Dermis microvascular lymphatic vessel endothelial cell (primary cell): ENCODE measurements around the gene CLDN5. TPM values are rescaled to one million over a fixed set of nuclear protein-coding genes. Genes with fewer than 3 reads are reported as not detected.

ENCODE experiments used
- DNase-seq, 2 donors: peaks; one replicate each; pipeline versions ENCODE4 v3.0.0 to v3.0.0-alpha.2; 2010; ENCODE audit warnings: low read depth in 2 of 2
- total RNA-seq: library from RNA; depleted of rRNA; stranded (reverse); fragments of >200 nt; gene quantifications from 2 replicates; pipeline ENCODE4 v1.2.1, GENCODE V29; 2014

CLDN5 gene
- total RNA-seq, 1 donor from 2014 or later = 560 TPM

- DNase-seq = no peak
These were observed 19.1 kb downstream of the CLDN5 start for GRCh38 chr22:19504900-19505734.

- no peak for DNase-seq
These were observed 20.3 kb downstream of the CLDN5 start for GRCh38 chr22:19503869-19504268.

DNA sequence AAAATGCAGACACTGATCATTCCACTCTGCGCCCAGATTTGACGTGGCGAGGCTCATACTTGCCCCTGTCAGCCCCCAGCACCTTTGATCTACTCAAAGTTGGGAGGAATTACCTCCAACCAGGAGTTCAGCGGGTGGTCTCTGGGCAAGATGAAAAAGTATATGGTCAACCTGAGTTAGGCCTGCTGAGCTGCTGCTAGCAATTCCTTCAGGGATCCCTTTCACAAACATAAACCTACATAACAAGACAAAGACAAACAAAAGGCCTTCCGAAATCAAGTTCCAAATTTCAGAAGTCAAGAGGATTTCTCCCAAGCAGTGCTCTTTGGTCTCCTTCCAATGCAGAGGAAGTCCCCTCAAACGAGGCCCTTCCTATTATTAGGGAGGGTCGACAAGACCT, 20.8 kb downstream of the CLDN5 start:
- DNase-seq = no peak

DNA sequence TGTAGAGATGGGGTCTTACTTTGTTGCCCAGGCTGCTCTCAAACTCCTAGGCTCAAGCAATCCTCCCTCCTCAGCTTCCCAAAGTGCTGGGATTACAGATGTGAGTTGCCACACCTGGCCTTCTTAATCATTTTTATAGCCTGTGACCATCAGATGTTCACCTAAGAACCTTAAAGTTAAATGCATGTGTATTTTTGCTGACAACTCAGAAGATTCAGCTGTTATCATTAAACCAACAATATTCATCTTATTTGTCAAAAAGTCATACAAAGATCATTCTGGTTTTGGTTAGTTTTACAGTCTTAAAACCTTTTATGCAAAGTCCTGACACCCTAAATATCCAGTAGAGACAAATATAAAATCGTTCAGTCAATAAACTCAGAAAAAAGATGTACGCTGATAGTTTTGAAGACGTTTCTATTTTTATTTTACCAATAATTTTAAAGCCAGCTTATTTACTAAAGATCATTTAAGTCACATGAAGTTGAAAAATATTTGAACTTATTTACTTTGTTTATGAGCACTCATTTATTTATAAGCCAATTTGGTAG, 22.2 kb downstream of the CLDN5 start:
- DNase-seq = no peak

DNA sequence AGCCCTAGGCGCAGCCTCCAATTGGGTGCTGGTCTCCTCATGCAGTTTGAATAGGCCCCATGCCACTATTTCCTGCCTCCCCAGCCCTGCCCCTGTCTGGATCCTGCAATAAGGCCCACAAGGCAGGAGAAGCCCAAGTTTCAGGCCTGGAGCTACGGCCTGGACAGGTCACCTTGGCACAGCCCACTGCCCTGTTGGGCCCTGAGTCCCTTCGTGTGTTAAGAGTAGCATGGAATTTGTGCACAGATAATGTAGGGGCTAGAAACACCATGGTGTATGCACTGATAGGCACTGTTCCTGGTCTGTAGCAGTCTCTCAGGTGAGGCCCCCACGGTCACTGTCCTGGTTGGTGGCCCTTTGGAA, 24.3 kb downstream of the CLDN5 start:
- DNase-seq = no peak

- DNase-seq = no peak
These were observed 24.9 kb downstream of the CLDN5 start for GRCh38 chr22:19499236-19499879.

GRCh38 chr22:19498866-19499190, 25.4 kb downstream of the CLDN5 start:
- DNase-seq = no peak

DNA sequence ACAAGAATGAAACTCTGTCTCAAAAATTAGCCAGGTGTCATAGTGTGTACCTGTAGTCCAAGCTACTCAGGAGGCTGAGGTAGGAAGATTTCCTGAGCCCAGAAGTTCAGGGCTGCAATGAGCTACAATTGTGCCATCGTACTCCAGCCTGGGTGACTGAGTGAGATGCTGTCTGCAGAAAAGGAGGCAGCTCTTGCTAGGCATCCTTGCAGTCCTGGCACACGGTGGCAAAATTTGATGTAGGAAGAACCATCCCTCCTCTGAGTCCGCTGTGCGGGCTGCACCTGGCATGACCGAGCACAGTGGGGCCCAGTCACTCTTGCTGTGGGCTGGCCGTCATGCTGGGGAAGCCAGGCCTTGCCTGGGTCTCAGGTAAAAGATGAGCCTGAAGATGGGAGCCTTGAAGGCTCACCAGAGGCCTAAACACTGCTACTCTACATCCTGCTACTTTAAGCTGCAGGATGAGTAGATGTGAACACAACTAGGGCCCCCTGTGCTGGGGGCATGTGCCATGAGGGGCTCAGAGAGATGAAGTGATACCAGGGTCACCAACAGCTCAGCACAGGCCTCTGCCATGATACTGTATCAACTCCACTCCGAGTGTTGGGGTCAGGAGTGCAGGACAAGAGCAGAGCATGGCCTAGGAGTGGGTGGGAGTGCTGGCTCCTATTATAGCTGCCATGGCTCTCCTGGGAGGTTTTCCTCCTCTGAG, 25.9 kb downstream of the CLDN5 start:
- no peak for DNase-seq

GRCh38 chr22:19497245-19497644, 27.0 kb downstream of the CLDN5 start:
- peak in 1 of 2 donors; percentile 88 for DNase-seq

DNA sequence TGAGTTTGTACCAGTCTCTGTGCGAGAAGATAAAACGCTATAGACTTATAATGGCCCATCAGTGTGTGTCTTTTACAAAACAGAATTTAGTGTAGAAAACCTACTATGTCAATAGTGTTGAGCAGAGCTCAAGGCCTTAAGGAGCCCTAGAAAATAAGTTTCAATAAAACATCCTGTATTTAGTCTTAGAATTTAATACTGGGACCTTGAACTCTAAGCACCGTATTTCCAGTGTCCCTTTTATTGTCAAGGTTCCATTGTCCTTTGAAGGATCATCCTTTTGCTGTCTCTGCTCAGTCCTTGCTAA, 27.9 kb downstream of the CLDN5 start:
- DNase-seq = no peak

DNA sequence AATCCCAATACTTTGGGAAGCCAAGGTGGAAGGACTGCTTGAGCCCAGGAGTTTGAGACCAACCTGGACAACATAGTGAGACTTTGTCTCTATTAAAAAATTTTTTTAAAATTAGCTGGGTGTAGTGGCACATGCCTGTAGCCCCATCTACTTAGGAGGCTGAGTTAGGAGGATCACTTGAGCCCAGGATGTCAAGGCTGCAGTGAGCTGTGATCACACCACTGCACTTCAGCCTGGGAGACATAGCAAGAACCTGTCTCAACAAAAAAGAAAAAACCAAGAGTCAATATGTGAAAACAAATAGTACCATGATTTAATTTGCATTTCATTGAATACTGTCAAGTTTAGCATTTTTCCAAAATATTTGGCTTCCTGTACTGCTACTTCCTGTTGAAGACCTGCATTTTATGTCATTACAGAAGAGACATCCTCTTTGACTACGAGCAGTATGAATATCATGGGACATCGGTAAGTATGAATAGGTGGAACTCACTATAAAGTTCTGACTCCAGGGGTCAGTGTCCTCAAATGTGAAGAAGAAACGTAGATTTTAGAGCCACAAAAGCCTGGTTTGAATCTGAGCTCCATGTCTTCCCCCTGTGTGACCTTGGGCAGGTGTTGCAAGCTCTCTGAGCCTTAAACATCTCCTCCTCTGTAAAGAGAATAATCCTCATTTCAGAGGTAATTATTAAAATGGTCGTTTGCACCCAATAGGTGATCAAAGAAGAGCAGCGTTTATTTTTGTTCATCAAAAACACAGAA, 28.5 kb downstream of the CLDN5 start:
- DNase-seq = peak; percentile 81 to 84

GRCh38 chr22:19494676-19495173, 29.5 kb downstream of the CLDN5 start:
- DNase-seq = no peak

DNA sequence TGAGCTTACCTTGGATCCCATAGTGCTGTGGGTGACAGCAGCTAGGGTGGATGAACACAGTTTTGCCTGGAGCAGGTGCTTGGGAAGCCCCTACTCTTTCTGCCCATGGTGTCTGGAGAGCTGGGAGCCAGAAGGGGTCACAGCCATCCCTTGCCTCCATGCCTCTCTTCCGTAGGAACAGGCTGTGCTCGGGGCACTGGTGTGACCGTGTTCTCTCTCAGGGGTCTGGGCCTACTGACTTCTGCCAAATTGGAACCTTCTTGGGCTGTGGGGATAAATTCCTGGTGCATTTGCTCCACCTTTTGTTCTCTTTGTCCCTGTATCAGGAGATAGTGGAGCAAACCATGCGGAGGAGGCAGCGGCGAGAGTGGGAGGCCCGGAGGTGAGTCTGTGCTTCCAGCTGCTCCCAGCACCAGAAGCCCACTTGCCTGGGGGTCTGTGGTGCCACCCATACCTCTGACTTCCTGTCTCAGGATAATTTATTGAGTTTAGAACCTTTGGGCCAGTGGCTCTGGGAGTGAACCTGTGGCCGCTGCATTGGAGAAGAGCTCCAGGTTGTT, 30.1 kb downstream of the CLDN5 start:
- DNase-seq = no peak

DNA sequence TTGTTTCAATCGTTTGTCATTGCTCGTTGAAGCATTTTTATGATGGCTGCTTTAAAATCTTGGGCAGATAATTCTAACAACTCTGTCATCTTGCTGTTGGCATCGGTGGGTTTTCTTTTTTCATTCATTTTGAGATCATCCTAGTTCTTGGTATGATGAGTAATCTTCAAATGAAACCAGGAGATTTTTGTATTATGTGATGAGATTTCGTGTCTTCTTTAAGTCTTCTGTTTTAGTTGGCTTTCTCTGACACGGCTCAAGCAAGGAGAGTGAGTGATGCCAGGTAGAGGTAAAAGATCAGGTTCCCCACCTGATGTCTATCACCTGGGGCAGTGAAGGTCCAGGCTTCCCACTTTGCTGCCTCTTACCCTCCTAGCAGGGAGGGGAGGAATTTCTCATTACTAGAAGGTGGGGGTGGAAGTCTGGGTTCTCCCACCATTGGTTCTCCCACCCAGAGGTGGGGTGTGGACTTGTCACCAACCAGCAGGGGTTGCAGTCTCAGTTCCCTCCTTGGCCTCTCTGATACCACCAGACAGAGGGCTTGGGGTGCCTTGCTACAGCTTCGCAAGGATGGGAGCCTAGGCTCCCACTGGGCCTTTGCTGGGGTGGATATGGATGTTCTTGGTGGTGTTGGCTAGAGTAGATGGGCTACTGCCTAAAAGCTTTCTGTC, 31.6 kb downstream of the CLDN5 start:
- no peak for DNase-seq

DNA sequence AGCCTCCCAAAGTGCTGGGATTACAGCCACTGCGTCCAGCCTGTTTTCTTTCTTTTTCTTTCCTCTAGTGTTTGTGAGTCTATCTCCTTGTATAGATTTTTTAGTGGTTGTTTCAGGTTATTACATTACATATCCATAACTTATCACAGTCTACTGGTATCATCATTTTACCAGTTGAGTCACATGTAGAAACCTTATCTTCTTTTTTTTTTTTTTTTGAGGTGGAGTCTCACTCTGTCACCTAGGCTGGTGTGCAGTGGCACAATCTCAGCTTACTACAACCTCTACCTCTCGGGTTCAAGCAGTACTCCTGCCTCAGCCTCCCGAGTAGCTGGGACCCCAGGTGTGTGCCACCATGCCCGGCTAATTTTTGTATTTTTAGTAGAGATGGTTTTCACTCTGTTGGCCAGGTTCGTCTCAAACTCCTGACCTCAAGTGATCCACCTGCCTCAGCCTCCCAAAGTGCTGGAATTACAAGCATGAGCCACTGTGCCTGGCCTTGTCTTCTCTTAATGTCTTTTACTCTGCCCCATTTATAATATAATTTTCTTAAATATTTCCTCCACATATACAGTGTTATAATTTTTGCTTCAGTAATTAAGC, 33.5 kb downstream of the CLDN5 start:
- DNase-seq = no peak

- peak; percentile 33 to 35 for DNase-seq
These were observed 35.0 kb downstream of the CLDN5 start for GRCh38 chr22:19488884-19489843.

DNA sequence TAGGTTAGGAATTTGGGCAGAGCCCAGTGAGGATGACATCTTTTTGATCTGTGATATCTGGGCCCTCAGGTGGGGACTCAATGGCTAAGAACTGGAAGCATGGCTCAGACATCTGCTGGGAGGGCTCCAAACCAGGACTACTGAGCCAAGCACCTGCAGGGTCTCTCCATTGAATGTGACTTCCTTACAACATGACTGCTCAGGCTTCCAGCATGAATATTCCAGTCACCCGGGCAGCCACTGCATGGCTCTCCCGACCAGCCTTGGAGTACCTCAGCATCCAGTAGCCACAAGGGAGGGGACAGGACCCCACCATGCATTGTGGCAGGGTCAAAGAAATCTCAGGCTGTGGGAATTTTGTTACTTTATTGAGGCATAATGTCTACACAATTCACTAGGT, 35.9 kb downstream of the CLDN5 start:
- DNase-seq = no peak

GRCh38 chr22:19483481-19484244, 40.5 kb downstream of the CLDN5 start:
- peak in 1 of 2 donors; percentile 88 for DNase-seq
